ENCODE measurements around the gene AK1. TPM values are rescaled to one million over a fixed set of nuclear protein-coding genes. Genes with fewer than 3 reads are reported as not detected.
A peak's percentile ranks its signal among the peaks of the same experiment; 100 is the strongest.

AK1 gene
- total and polyA plus RNA-seq, 2 of the 13 experiments (the other 11 are each of a cell fraction or from before 2014, with no cell fraction given) = 19.1 to 32.8 TPM

- TF ChIP-seq, protein P1, sequence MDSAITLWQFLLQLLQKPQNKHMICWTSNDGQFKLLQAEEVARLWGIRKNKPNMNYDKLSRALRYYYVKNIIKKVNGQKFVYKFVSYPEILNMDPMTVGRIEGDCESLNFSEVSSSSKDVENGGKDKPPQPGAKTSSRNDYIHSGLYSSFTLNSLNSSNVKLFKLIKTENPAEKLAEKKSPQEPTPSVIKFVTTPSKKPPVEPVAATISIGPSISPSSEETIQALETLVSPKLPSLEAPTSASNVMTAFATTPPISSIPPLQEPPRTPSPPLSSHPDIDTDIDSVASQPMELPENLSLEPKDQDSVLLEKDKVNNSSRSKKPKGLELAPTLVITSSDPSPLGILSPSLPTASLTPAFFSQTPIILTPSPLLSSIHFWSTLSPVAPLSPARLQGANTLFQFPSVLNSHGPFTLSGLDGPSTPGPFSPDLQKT (CRISPR knock-in tag; IDR thresholded peaks at IDR 0.05; ENCODE audit: borderline replicate concordance) = no peak
- TF ChIP-seq SOX13 (IDR thresholded peaks at IDR 0.05) (no peak), SOX13 (CRISPR knock-in tag; conservative IDR thresholded peaks at IDR 0.05 in 1 of 2, IDR thresholded peaks at IDR 0.05 in 1 of 2) (0 out of 4 replicates have a peak, but pooled peaks of 1 of the 2 experiments have one; percentile 6), REL (CRISPR knock-in tag; conservative IDR thresholded peaks at IDR 0.05) (no peak), DNMT1 (CRISPR knock-in tag; IDR thresholded peaks at IDR 0.05) (peak; percentile 80; the same call in 1 of the 2 replicates), ZNF367 (CRISPR knock-in tag; IDR thresholded peaks at IDR 0.05; ENCODE audit: borderline replicate concordance) (no peak), NFE2L2 (IDR thresholded peaks at IDR 0.05; ENCODE audit: low read length) (no peak), RXRA (CRISPR knock-in tag; IDR thresholded peaks at IDR 0.05) (no peak), ZSCAN5A (CRISPR knock-in tag; IDR thresholded peaks at IDR 0.05; ENCODE audit: borderline replicate concordance) (0 out of 2 replicates have a peak, but pooled peaks have one; percentile 33), ZNF782 (CRISPR knock-in tag; IDR thresholded peaks at IDR 0.05; ENCODE audit: borderline replicate concordance) (no peak), RBAK (CRISPR knock-in tag; IDR thresholded peaks at IDR 0.05) (no peak), U2AF1 (optimal IDR thresholded peaks at IDR 0.05; ENCODE audit: low read depth, low read length) (no peak), RXRB (CRISPR knock-in tag; IDR thresholded peaks at IDR 0.05; ENCODE audit: borderline replicate concordance) (no peak), GTF3A (CRISPR knock-in tag; conservative IDR thresholded peaks at IDR 0.05) (no peak), CHD4 (IDR thresholded peaks at IDR 0.05; ENCODE audit: borderline replicate concordance, low read length) (no peak), MZF1 (CRISPR knock-in tag; IDR thresholded peaks at IDR 0.05; ENCODE audit: borderline replicate concordance) (no peak), HOXD1 (CRISPR knock-in tag; IDR thresholded peaks at IDR 0.05) (no peak), SNAI1 (CRISPR knock-in tag; IDR thresholded peaks at IDR 0.05; ENCODE audit: borderline replicate concordance) (no peak), KDM2A (CRISPR knock-in tag; IDR thresholded peaks at IDR 0.05; ENCODE audit: borderline replicate concordance, low read depth) (peak; percentile 95)
- TF ChIP-seq, protein P2, sequence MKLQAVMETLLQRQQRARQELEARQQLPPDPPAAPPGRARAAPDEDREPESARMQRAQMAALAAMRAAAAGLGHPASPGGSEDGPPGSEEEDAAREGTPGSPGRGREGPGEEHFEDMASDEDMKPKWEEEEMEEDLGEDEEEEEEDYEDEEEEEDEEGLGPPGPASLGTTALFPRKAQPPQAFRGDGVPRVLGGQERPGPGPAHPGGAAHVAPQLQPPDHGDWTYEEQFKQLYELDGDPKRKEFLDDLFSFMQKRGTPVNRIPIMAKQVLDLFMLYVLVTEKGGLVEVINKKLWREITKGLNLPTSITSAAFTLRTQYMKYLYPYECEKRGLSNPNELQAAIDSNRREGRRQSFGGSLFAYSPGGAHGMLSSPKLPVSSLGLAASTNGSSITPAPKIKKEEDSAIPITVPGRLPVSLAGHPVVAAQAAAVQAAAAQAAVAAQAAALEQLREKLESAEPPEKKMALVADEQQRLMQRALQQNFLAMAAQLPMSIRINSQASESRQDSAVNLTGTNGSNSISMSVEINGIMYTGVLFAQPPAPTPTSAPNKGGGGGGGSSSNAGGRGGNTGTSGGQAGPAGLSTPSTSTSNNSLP (IDR thresholded peaks at IDR 0.05; ENCODE audit: low read depth, low read length) = no peak
- TF ChIP-seq, protein P3, sequence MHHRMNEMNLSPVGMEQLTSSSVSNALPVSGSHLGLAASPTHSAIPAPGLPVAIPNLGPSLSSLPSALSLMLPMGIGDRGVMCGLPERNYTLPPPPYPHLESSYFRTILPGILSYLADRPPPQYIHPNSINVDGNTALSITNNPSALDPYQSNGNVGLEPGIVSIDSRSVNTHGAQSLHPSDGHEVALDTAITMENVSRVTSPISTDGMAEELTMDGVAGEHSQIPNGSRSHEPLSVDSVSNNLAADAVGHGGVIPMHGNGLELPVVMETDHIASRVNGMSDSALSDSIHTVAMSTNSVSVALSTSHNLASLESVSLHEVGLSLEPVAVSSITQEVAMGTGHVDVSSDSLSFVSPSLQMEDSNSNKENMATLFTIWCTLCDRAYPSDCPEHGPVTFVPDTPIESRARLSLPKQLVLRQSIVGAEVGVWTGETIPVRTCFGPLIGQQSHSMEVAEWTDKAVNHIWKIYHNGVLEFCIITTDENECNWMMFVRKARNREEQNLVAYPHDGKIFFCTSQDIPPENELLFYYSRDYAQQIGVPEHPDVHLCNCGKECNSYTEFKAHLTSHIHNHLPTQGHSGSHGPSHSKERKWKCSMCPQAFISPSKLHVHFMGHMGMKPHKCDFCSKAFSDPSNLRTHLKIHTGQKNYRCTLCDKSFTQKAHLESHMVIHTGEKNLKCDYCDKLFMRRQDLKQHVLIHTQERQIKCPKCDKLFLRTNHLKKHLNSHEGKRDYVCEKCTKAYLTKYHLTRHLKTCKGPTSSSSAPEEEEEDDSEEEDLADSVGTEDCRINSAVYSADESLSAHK (CRISPR knock-in tag; IDR thresholded peaks at IDR 0.05; ENCODE audit: borderline replicate concordance) = no peak
- TF ChIP-seq, protein P4, sequence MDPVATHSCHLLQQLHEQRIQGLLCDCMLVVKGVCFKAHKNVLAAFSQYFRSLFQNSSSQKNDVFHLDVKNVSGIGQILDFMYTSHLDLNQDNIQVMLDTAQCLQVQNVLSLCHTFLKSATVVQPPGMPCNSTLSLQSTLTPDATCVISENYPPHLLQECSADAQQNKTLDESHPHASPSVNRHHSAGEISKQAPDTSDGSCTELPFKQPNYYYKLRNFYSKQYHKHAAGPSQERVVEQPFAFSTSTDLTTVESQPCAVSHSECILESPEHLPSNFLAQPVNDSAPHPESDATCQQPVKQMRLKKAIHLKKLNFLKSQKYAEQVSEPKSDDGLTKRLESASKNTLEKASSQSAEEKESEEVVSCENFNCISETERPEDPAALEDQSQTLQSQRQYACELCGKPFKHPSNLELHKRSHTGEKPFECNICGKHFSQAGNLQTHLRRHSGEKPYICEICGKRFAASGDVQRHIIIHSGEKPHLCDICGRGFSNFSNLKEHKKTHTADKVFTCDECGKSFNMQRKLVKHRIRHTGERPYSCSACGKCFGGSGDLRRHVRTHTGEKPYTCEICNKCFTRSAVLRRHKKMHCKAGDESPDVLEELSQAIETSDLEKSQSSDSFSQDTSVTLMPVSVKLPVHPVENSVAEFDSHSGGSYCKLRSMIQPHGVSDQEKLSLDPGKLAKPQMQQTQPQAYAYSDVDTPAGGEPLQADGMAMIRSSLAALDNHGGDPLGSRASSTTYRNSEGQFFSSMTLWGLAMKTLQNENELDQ (CRISPR knock-in tag; IDR thresholded peaks at IDR 0.05; ENCODE audit: borderline replicate concordance) = no peak
These were observed at the start of gene AK1 (continued) for GRCh38 chr9:127877566-127877998.

All from HepG2 (cell line).